Omental fat pad (tissue), 4 donors: ENCODE results near the gene SEM1. TPM values are rescaled to one million over a fixed set of nuclear protein-coding genes. Genes with fewer than 3 reads are reported as not detected.
"Not testable (repeated sequence)": the region's sequence is repeated elsewhere in the genome, so short reads cannot be mapped to it uniquely, and the experiment has no call there.

Experiments
- ATAC-seq: fragments of 150-250 bp; one replicate; pipeline ENCODE4 v1.9.1; 2016; ENCODE audit warnings: mild to moderate bottlenecking, moderate library complexity; ENCODE audit not compliant: low FRiP score
- DNase-seq: peaks from one replicate; pipeline ENCODE4 v3.0.0-alpha.2; 2019; ENCODE audit warnings: low spot score
- total RNA-seq, 4 donors: library from RNA; depleted of rRNA; stranded (reverse); fragments of >200 nt; gene quantifications; one replicate each; pipeline ENCODE4 v1.1.0, GENCODE V29; 2016
- TF ChIP-seq, protein P1 (sequence below), 3 donors: fragments of 450-650 bp; IDR thresholded peaks; one replicate each; pipeline ENCODE4 v1.5.1; 2016 to 2017; ENCODE audit warnings: antibody characterized with exemption in 3 of 3, mild to moderate bottlenecking in 3 of 3, moderate library complexity in 2 of 3

Gene SEM1
- 10 to 100 TPM; 22.3 to 54.5 (median 30.4) TPM for total RNA-seq

DNA sequence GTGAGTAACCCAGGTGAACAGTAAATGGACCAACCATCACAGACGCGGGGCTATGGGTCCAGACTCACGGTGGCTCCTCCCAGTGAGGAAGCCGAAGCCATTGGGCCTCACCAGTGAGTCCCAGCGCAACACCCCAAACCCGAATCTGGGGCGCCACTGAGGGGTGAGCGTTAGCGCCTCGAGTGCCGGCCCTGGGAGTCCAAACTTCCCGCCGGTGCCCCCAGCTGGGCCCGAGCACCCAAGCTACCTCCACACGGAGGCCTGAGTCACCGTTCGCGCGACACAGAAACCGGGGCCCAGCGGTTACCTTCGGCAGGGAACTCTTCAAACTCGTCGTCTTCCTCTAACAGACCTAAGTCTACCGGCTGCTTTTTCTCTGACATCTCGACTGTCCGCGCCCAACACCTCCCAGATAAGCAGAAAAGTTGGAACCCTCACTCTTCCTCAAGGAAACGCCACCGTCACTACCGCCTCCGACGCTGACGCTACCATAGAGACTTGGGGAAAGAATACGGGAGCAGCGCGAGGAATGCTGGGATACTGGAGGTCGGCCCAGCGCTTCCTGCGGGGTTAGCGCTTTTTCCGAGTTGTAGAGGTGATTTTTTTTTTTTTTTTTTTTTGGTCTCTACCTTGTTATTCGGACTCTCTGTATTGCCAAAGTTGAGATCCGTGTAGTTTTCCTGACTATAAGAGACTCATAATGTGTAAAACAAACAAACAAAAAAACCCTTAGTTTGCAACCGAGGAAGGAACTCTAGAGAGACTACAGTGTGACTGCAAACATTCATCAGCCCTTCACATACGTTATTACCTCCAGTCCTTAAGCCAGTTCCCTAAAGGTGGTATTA lies at the start of gene SEM1:
TSS of gene SEM1 (minus strand) at position 466 of the 848 bp plus-strand sequence. CDS start at position 383, 83 bp downstream.
- TF ChIP-seq, protein P1, sequence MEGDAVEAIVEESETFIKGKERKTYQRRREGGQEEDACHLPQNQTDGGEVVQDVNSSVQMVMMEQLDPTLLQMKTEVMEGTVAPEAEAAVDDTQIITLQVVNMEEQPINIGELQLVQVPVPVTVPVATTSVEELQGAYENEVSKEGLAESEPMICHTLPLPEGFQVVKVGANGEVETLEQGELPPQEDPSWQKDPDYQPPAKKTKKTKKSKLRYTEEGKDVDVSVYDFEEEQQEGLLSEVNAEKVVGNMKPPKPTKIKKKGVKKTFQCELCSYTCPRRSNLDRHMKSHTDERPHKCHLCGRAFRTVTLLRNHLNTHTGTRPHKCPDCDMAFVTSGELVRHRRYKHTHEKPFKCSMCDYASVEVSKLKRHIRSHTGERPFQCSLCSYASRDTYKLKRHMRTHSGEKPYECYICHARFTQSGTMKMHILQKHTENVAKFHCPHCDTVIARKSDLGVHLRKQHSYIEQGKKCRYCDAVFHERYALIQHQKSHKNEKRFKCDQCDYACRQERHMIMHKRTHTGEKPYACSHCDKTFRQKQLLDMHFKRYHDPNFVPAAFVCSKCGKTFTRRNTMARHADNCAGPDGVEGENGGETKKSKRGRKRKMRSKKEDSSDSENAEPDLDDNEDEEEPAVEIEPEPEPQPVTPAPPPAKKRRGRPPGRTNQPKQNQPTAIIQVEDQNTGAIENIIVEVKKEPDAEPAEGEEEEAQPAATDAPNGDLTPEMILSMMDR (IDR thresholded peaks at IDR 0.05): no peak
- peak; percentile 98 for ATAC-seq
- DNase-seq: peak; percentile 46

- DNase-seq, ATAC-seq: not testable (repeated sequence)
Measured at GRCh38 chr7:96757880-96758279, 48.2 kb upstream of the SEM1 start.

DNA sequence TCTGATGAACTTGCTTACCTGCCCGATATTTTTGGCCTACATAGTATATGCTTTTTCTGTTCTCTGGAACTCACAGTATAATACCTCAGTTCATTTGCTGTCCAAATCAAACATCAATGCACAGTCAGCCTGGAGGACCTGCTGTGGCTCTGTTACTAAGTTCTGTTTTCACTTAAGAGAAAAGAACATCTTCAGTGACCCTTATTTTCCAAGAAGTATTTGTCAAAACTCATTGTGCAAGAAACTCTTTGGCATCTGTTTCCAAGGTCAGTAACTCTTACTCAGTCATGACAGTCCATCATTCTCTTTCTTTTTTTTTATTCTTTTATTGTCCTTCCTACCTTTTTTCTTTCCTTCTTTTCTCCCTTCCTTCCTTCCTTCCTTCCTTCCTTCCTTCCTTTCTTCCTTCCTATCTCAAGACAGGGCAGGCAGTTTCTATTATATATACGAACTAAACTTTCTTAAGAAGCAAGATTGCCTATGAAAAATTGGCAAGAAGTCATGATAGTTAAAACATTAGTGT lies 37.8 kb upstream of the SEM1 start:
- DNase-seq (no peak), ATAC-seq (no peak)
- TF ChIP-seq, protein P1 (IDR thresholded peaks at IDR 0.05): no peak

DNA sequence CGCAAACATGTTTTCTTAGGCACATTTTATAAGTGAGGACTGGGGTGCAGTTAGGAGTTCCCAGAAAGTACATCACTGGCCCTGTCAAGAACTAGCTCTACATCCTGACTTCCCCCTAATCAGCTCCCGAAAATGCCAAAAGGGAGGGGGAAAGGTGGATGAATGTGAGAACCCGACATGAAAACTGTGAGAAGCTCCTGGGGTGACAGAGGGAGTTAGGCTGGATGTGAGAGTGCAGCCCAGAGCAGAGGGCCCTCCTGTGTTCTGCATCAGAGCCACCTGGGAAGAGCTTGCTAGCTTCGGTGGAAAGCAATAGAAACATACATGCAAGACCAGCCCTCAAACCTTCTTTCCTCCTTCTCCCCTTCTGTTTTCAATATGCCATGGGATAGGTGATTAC lies 30.5 kb upstream of the SEM1 start:
- TF ChIP-seq, protein P1 (IDR thresholded peaks at IDR 0.05): no peak
- DNase-seq (no peak), ATAC-seq (no peak)

- no peak for ATAC-seq
- DNase-seq: no peak
- TF ChIP-seq, protein P1 (IDR thresholded peaks at IDR 0.05): no peak
Measured at GRCh38 chr7:96739609-96740008, 30.0 kb upstream of the SEM1 start.

DNA sequence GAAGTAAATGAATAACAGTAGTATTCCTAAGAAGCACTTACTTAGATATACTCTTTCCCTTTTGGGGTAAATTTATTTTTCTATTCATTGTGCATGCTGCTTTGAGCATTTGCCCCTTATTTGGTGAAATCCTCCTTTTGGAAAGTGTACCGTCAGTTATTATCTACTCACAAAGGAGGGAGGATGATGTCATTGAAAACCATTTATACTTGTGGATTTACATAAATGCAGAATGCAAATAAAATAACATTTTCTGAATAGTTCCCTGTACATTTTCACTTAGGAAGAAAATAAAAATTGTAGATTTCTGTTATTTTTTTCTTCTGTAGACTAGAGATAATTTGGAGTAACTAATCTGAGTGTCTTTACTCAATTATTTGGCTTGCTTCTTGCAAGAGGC lies 29.5 kb upstream of the SEM1 start:
- DNase-seq (no peak), ATAC-seq (no peak)
- TF ChIP-seq, protein P1 (IDR thresholded peaks at IDR 0.05): no peak

- no peak for DNase-seq
- no peak for ATAC-seq
- TF ChIP-seq, protein P1 (IDR thresholded peaks at IDR 0.05): no peak
Measured at GRCh38 chr7:96738705-96739104, 29.1 kb upstream of the SEM1 start.
